CD8-positive, alpha-beta memory T cell (primary cell): Measurements from ENCODE around the gene MN1. TPM values are rescaled to one million over a fixed set of nuclear protein-coding genes. Genes with fewer than 3 reads are reported as not detected.

ENCODE experiments used
- CTCF ChIA-PET: fragments of 350-600 bp; sonication (Branson Sonifier 250); formaldehyde crosslinking; loops from one replicate; lab custom pipeline; 2021; ENCODE audit warnings: antibody characterized with exemption; lab: Charles Lee
- POLR2A ChIA-PET: fragments of 350-600 bp; sonication (Branson Sonifier 250); formaldehyde crosslinking; loops from one replicate; lab custom pipeline; 2021; ENCODE audit warnings: antibody characterized with exemption; lab: Charles Lee
- DNase-seq, 5 donors: peaks; one replicate each; pipeline versions ENCODE4 v3.0.0 to v3.0.0-alpha.2; 2020 to 2022; ENCODE audit warnings: mixed read lengths in 1 of 5
- H3K27ac ChIP-seq: one replicate; pipeline ENCODE4 v1.7.0; 2013; ENCODE audit warnings: low read depth, mild to moderate bottlenecking, low read length, moderate library complexity
- H3K27me3 ChIP-seq: 2 replicates; pipeline ENCODE4 v1.7.0; 2013; ENCODE audit warnings: low read length, mild to moderate bottlenecking; ENCODE audit not compliant: insufficient read depth, poor library complexity, severe bottlenecking
- H3K36me3 ChIP-seq: 2 replicates; pipeline ENCODE4 v1.7.0; 2013; ENCODE audit warnings: mild to moderate bottlenecking, low read length, moderate library complexity; ENCODE audit not compliant: insufficient read depth
- H3K4me1 ChIP-seq: 2 replicates; pipeline ENCODE4 v1.7.0; 2013; ENCODE audit warnings: mild to moderate bottlenecking, low read length, moderate library complexity; ENCODE audit not compliant: insufficient read depth
- H3K4me3 ChIP-seq: 2 replicates; pipeline ENCODE4 v1.7.0; 2013; ENCODE audit warnings: mild to moderate bottlenecking, low read length
- H3K9me3 ChIP-seq: 2 replicates; pipeline ENCODE4 v1.7.0; 2013; ENCODE audit warnings: mild to moderate bottlenecking, low read length
- H3K27ac Mint-ChIP-seq, 8 donors: one replicate each; pipeline ENCODE4 v1.8.0; 2020 to 2021; ENCODE audit warnings: mixed read lengths in 8 of 8, mild to moderate bottlenecking in 6 of 8, inconsistent platforms in 3 of 8, moderate library complexity in 3 of 8
- H3K27me3 Mint-ChIP-seq, 2 donors: one replicate each; pipeline ENCODE4 v1.8.0; 2020 to 2021; ENCODE audit warnings: mixed read lengths in 2 of 2, mild to moderate bottlenecking in 1 of 2, moderate library complexity in 1 of 2
- H3K36me3 Mint-ChIP-seq, 3 donors: one replicate each; pipeline ENCODE4 v1.8.0; 2020 to 2021; ENCODE audit warnings: mixed read lengths in 3 of 3, inconsistent platforms in 1 of 3, mild to moderate bottlenecking in 1 of 3
- H3K4me1 Mint-ChIP-seq, 3 donors: one replicate each; pipeline ENCODE4 v1.8.0; 2020 to 2021; ENCODE audit warnings: mixed read lengths in 3 of 3, inconsistent platforms in 1 of 3, mild to moderate bottlenecking in 1 of 3
- H3K4me3 Mint-ChIP-seq, 7 donors: one replicate each; pipeline ENCODE4 v1.8.0; 2020 to 2021; ENCODE audit warnings: mixed read lengths in 7 of 7, mild to moderate bottlenecking in 6 of 7, moderate library complexity in 4 of 7, inconsistent platforms in 2 of 7
- H3K9me3 Mint-ChIP-seq, 5 donors: one replicate each; pipeline ENCODE4 v1.8.0; 2020 to 2022; ENCODE audit warnings: mixed read lengths in 5 of 5, mild to moderate bottlenecking in 3 of 5, moderate library complexity in 2 of 5, inconsistent platforms in 1 of 5
- polyA plus RNA-seq: library from polyadenylated mRNA; unstranded; fragments of 300-500 nt; fragmentation: Illumina TruSeq; gene quantifications from one replicate; pipeline ENCODE4 v1.2.3, GENCODE V29; 2021
- total RNA-seq, 2 experiments: library from RNA; stranded (reverse); gene quantifications; one replicate each; pipeline ENCODE4 v1.2.3, GENCODE V29; 2021

MN1 gene
- total and polyA plus RNA-seq, 3 experiments from 2014 or later = 0.04 to 0.13 TPM; not detected in 1

- Histone ChIP-seq H3K4me1 (no peaks in the 10 kb centered on the region), H3K27me3 (no peaks in the 10 kb centered on the region), H3K36me3 (no peaks in the 10 kb centered on the region), H3K9me3 (no peaks in the 10 kb centered on the region), H3K4me3 (no peak overlapping the region), H3K27ac (no peak overlapping the region)
- Mint-ChIP-seq H3K27ac (no peak overlapping the region), H3K9me3 (no peaks in the 10 kb centered on the region), H3K36me3 (no peaks in the 10 kb centered on the region), H3K27me3 (peaks cover 6 to 14% of the 10 kb centered on the region in 2 donors), H3K4me1 (no peaks in the 10 kb centered on the region), H3K4me3 (no peak overlapping the region)
- CTCF ChIA-PET = no interaction called here
- POLR2A ChIA-PET = no interaction called here
- no peak for DNase-seq
Observed at GRCh38 chr22:27772984-27773498, 28.5 kb downstream of the MN1 start.

- Histone ChIP-seq H3K27me3 (no peaks in the 10 kb centered on the region), H3K36me3 (no peaks in the 10 kb centered on the region), H3K4me1 (no peaks in the 10 kb centered on the region), H3K27ac (no peak overlapping the region), H3K9me3 (no peaks in the 10 kb centered on the region), H3K4me3 (no peak overlapping the region)
- H3K27me3 Mint-ChIP-seq = peaks cover 6 to 10% of the 10 kb centered on the region in 2 donors
- H3K36me3 Mint-ChIP-seq = no peaks in the 10 kb centered on the region
- H3K27ac Mint-ChIP-seq = no peak overlapping the region
- no peaks in the 10 kb centered on the region for H3K4me1 Mint-ChIP-seq
- no peak overlapping the region for H3K4me3 Mint-ChIP-seq
- no peaks in the 10 kb centered on the region for H3K9me3 Mint-ChIP-seq
- POLR2A ChIA-PET = no interaction called here
- CTCF ChIA-PET = no interaction called here
- no peak for DNase-seq
Observed at GRCh38 chr22:27772081-27772983, 29.2 kb downstream of the MN1 start.

DNA sequence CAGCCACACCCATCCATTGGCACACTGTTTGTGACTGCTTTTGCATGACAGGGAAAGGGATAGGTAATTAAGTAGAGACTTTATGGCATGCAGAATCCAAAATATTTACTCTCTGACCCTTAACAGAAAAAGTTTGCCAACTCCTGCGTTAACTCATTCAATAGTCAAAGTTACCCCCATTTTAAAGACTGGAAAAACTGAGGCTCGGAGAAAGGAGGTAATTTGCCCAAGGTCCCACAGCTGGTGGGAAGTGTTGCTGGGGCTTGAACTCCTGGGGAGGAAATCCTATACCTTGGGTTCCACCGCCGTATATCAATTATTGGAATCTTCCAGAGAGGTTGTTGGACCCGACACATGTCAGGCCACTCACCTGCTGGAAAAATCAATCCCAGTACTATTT lies 29.9 kb downstream of the MN1 start:
- Histone ChIP-seq H3K4me3 (no peak overlapping the region), H3K27ac (no peak overlapping the region), H3K36me3 (no peaks in the 10 kb centered on the region), H3K4me1 (no peaks in the 10 kb centered on the region), H3K9me3 (no peaks in the 10 kb centered on the region), H3K27me3 (no peaks in the 10 kb centered on the region)
- Mint-ChIP-seq H3K9me3 (no peaks in the 10 kb centered on the region), H3K27ac (no peak overlapping the region), H3K36me3 (no peaks in the 10 kb centered on the region), H3K4me1 (no peaks in the 10 kb centered on the region), H3K27me3 (peaks cover 5 to 15% of the 10 kb centered on the region in 2 donors), H3K4me3 (no peak overlapping the region)
- POLR2A ChIA-PET = no interaction called here
- CTCF ChIA-PET = no interaction called here
- no peak for DNase-seq

GRCh38 chr22:27769012-27769411 lies 32.5 kb downstream of the MN1 start:
- no peak for DNase-seq
- Mint-ChIP-seq H3K27me3 (peaks cover 2 to 7% of the 10 kb centered on the region in 2 donors), H3K9me3 (no peaks in the 10 kb centered on the region), H3K4me1 (no peaks in the 10 kb centered on the region), H3K4me3 (no peak overlapping the region), H3K27ac (no peak overlapping the region), H3K36me3 (no peaks in the 10 kb centered on the region)
- CTCF ChIA-PET = no interaction called here
- POLR2A ChIA-PET = no interaction called here
- no peak overlapping the region for H3K27ac ChIP-seq
- no peak overlapping the region for H3K4me3 ChIP-seq
- no peaks in the 10 kb centered on the region for H3K4me1 ChIP-seq
- no peaks in the 10 kb centered on the region for H3K36me3 ChIP-seq
- no peaks in the 10 kb centered on the region for H3K9me3 ChIP-seq
- no peaks in the 10 kb centered on the region for H3K27me3 ChIP-seq

GRCh38 chr22:27768027-27768653 lies 33.4 kb downstream of the MN1 start:
- ChIA-PET CTCF (no interaction called here), POLR2A (no interaction called here)
- Histone ChIP-seq H3K36me3 (no peaks in the 10 kb centered on the region), H3K4me1 (no peaks in the 10 kb centered on the region), H3K9me3 (no peaks in the 10 kb centered on the region), H3K27ac (no peak overlapping the region), H3K27me3 (no peaks in the 10 kb centered on the region), H3K4me3 (no peak overlapping the region)
- DNase-seq = no peak
- Mint-ChIP-seq H3K9me3 (no peaks in the 10 kb centered on the region), H3K4me3 (no peak overlapping the region), H3K27ac (no peak overlapping the region), H3K36me3 (no peaks in the 10 kb centered on the region), H3K27me3 (peaks cover 2 to 5% of the 10 kb centered on the region in 2 donors), H3K4me1 (no peaks in the 10 kb centered on the region)

DNA sequence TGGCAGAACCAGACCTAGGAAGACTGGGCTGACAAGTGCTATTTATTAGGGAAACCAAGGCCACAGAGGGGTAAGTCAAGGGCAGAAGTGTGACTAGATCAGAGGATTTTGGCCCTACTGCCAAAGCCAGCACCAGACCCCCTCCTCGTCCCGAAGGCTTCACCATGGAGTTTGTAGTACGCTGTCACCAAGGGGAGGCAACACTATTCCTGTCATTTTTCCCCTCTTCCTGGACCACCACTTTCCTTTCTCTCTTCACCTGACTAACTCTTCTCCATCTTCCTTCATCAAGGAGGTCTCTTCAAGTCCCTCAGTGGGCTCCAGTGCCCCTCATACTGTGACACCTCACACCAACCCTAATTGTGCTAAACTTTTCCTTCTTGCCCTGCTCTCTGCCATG lies 34.9 kb downstream of the MN1 start:
- H3K4me3 ChIP-seq = no peak overlapping the region
- ChIA-PET CTCF (no interaction called here), POLR2A (no interaction called here)
- H3K4me1 ChIP-seq = no peaks in the 10 kb centered on the region
- H3K27ac Mint-ChIP-seq = no peak overlapping the region
- no peaks in the 10 kb centered on the region for H3K36me3 ChIP-seq
- no peak overlapping the region for H3K4me3 Mint-ChIP-seq
- no peaks in the 10 kb centered on the region for H3K27me3 ChIP-seq
- DNase-seq = no peak
- H3K9me3 ChIP-seq = no peaks in the 10 kb centered on the region
- H3K36me3 Mint-ChIP-seq = no peaks in the 10 kb centered on the region
- peaks cover 2 to 10% of the 10 kb centered on the region in 2 donors for H3K27me3 Mint-ChIP-seq
- H3K27ac ChIP-seq = no peak overlapping the region
- no peaks in the 10 kb centered on the region for H3K9me3 Mint-ChIP-seq
- H3K4me1 Mint-ChIP-seq = no peaks in the 10 kb centered on the region

GRCh38 chr22:27765706-27766291 lies 35.8 kb downstream of the MN1 start:
- ChIA-PET CTCF (no interaction called here), POLR2A (no interaction called here)
- no peaks in the 10 kb centered on the region for H3K27me3 ChIP-seq
- no peaks in the 10 kb centered on the region for H3K4me1 ChIP-seq
- H3K4me3 ChIP-seq = no peak overlapping the region
- peaks cover 2 to 13% of the 10 kb centered on the region in 2 donors for H3K27me3 Mint-ChIP-seq
- H3K9me3 Mint-ChIP-seq = no peaks in the 10 kb centered on the region
- no peak overlapping the region for H3K27ac ChIP-seq
- H3K27ac Mint-ChIP-seq = no peak overlapping the region
- DNase-seq = no peak
- H3K36me3 ChIP-seq = no peaks in the 10 kb centered on the region
- H3K4me1 Mint-ChIP-seq = no peaks in the 10 kb centered on the region
- H3K4me3 Mint-ChIP-seq = no peak overlapping the region
- H3K36me3 Mint-ChIP-seq = no peaks in the 10 kb centered on the region
- no peaks in the 10 kb centered on the region for H3K9me3 ChIP-seq

- H3K4me3 ChIP-seq = no peak overlapping the region
- Mint-ChIP-seq H3K4me3 (no peak overlapping the region), H3K4me1 (no peaks in the 10 kb centered on the region), H3K9me3 (no peaks in the 10 kb centered on the region), H3K27ac (no peak overlapping the region), H3K27me3 (peaks cover 2 to 13% of the 10 kb centered on the region in 2 donors), H3K36me3 (no peaks in the 10 kb centered on the region)
- H3K27me3 ChIP-seq = no peaks in the 10 kb centered on the region
- ChIA-PET CTCF (no interaction called here), POLR2A (no interaction called here)
- no peak for DNase-seq
- no peaks in the 10 kb centered on the region for H3K4me1 ChIP-seq
- H3K9me3 ChIP-seq = no peaks in the 10 kb centered on the region
- no peak overlapping the region for H3K27ac ChIP-seq
- no peaks in the 10 kb centered on the region for H3K36me3 ChIP-seq
Observed at GRCh38 chr22:27764722-27765236, 36.8 kb downstream of the MN1 start.
